ENCODE data around the gene SOBP. TPM values are rescaled to one million over a fixed set of nuclear protein-coding genes. Genes with fewer than 3 reads are reported as not detected.
"Not testable (repeated sequence)": the region's sequence is repeated elsewhere in the genome, so short reads cannot be mapped to it uniquely, and the experiment has no call there.

SOBP gene
- total RNA-seq, 2 experiments from 2014 or later = 1.2 to 1.4 TPM

DNA sequence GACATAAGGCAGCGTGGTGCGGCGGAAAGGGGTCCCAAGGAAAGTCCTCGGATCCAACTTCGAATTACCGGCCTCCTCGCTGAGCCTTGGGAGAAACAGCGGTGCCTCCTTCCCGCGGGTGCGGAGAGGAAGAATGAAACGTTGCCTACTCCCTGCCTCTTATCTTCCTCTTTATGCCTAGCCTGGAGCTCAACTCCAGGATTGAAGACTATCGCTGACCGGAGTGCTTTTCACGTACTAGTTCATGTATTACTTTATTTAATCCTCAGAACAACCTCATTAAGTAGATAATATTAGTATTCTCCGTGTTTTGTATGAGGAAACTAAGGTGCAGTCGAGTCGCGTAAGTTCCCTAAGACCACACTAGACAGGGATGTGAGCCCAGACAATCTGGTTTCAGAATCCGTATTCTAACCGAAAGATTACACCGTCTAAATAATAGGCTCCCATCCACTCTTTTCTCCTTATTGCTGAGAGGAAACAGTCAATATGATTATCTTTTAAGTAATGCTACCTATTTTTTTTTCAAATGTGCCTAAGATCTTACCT is 29.8 kb upstream of the SOBP start:
- ATAC-seq (ENCODE audit: low read depth) (no peak), DNase-seq (no peak)
- peak overlapping the region; percentile 93 for H3K4me3 Mint-ChIP-seq
- H3K4me1 Mint-ChIP-seq = peaks cover 18% of the 10 kb centered on the region
- H3K9me3 Mint-ChIP-seq = no peaks in the 10 kb centered on the region
- peaks cover 4% of the 10 kb centered on the region for H3K36me3 Mint-ChIP-seq
- peak overlapping the region; percentile 97 for H3K27ac Mint-ChIP-seq
- no peaks in the 10 kb centered on the region for H3K27me3 Mint-ChIP-seq
- POLR2A ChIA-PET = interaction anchor here (0.9 to 2.9 kb wide), 18 partner anchors 9 to 433 kb away, joined by 3 to 53 read pairs (median 6); partner anchors contain the start of genes SCML4 and SOBP

DNA sequence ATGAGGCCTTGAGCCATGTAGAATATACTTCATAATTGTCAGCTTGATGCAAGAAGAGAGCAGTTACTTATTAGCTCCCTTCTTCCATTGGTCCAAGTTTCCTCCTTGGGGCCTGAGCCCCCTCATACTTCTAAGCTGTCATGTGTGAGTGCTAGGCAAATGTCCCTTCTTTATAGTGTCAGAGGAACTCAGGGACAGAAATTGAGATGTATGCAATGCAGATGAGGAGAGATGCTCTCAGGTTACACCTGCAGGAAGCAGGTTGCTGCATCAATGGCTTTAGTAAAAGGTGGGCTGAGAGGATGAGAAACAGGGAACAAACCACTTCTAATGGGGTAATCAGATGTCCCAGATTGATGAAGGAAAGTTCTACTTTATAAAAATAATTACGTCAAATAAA is 23.9 kb upstream of the SOBP start:
- no peaks in the 10 kb centered on the region for H3K9me3 Mint-ChIP-seq
- peaks cover 19% of the 10 kb centered on the region for H3K27me3 Mint-ChIP-seq
- no peak overlapping the region for H3K4me3 Mint-ChIP-seq
- POLR2A ChIA-PET = no interaction called here
- no peaks in the 10 kb centered on the region for H3K36me3 Mint-ChIP-seq
- H3K4me1 Mint-ChIP-seq = no peaks in the 10 kb centered on the region
- H3K27ac Mint-ChIP-seq = no peak overlapping the region
- DNase-seq (no peak), ATAC-seq (ENCODE audit: low read depth) (no peak)

DNA sequence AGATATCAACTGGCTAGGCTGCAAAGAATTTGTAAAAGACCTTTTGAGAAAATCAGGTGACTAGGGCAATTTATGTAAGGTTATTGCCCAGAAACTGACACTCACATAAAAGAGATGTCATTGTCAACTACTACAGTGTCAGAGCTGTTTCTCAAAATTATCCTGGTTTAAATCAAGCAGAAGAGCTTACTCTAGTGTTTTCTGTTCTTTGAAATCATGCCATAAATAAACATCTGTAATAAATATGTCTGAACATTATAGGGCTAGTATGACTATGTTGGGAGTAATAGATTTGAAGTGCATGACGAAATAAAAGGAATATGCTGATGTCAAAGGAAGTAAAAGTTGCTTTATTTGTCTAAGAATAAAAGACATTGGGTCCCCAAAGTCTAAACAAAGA is 19.6 kb upstream of the SOBP start:
- Mint-ChIP-seq H3K36me3 (no peaks in the 10 kb centered on the region), H3K4me1 (no peaks in the 10 kb centered on the region), H3K27me3 (peaks cover 37% of the 10 kb centered on the region), H3K9me3 (no peaks in the 10 kb centered on the region), H3K27ac (no peak overlapping the region), H3K4me3 (no peak overlapping the region)
- no peak for DNase-seq
- no peak for ATAC-seq (ENCODE audit: low read depth)
- POLR2A ChIA-PET = no interaction called here

DNA sequence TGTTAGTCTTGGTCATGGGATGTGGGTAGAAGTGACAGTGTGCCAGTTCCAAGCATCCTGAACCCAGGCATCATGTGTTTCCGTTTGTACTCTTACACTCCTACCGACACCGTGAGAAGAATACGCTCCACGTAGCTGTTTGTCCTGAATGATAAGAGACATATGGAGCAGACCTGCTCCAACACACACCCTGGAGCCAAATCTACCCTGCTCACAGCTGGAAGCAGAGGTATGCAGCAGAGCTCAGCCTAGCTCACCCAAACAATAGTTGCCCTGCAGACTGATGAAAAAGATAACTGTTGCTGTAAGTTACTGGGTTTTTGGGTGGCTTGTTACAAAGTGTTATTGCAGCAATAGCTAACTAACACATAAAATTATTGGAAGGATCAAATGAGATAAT is 16.3 kb upstream of the SOBP start:
- Mint-ChIP-seq H3K9me3 (no peaks in the 10 kb centered on the region), H3K36me3 (no peaks in the 10 kb centered on the region)
- POLR2A ChIA-PET = interaction anchor here (2.0 kb wide), 1 partner anchor 14 kb away, joined by 6 read pairs; the partner anchor contains the start of gene PDSS2

DNA sequence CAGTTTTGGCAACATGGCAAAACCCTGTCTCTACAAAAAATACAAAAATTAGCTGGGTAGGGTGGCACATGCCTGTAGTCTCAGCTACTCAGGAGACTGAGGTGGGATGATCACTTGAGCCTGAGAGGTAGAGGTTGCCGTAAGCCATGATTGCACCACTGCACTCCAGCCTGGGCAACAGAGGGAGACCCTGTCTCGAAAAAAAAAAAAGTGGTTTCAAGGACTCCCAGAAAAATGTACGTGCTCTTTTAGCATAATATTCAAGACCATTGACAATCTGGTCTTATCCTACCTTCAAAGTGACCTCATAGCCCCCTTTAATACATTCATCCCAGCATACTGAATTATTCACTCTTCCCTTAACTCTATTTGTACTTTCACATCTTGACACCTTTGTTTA is 14.6 kb upstream of the SOBP start:
- H3K27ac Mint-ChIP-seq; POLR2A ChIA-PET; H3K36me3 Mint-ChIP-seq; DNase-seq; H3K4me3 Mint-ChIP-seq; H3K4me1 Mint-ChIP-seq; ATAC-seq (ENCODE audit: low read depth); H3K9me3 Mint-ChIP-seq: not testable (repeated sequence)
- peaks cover 32% of the 10 kb centered on the region for H3K27me3 Mint-ChIP-seq

More for the DNA sequence above, 16.3 kb upstream of the SOBP start:
- H3K4me1 Mint-ChIP-seq = peaks cover 3% of the 10 kb centered on the region
- peaks cover 28% of the 10 kb centered on the region for H3K27me3 Mint-ChIP-seq
- no peak overlapping the region for H3K4me3 Mint-ChIP-seq
- DNase-seq (no peak), ATAC-seq (ENCODE audit: low read depth) (no peak)
- H3K27ac Mint-ChIP-seq = no peak overlapping the region

DNA sequence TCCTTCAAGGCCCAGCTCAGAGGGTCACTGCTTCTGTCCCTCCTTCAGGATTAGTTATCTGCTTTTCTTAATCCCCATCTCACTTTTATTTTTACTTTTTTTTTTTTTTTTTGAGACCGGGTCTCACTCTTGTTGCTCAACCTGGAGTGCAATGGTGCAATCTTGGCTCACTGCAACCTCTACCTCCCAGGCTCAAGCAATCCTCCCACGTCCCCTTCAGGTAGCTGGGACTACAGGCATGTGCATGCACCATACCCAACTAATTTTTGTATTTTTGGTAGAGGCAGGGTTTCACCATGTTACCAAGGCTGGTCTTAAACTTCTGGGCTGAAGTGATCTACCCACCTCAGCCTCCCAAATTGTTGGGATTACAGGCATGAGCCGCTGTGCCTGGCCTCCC is 14.1 kb upstream of the SOBP start:
- H3K9me3 Mint-ChIP-seq; H3K36me3 Mint-ChIP-seq; H3K4me3 Mint-ChIP-seq; POLR2A ChIA-PET; H3K4me1 Mint-ChIP-seq; H3K27ac Mint-ChIP-seq; ATAC-seq (ENCODE audit: low read depth); DNase-seq: not testable (repeated sequence)
- peaks cover 35% of the 10 kb centered on the region for H3K27me3 Mint-ChIP-seq

DNA sequence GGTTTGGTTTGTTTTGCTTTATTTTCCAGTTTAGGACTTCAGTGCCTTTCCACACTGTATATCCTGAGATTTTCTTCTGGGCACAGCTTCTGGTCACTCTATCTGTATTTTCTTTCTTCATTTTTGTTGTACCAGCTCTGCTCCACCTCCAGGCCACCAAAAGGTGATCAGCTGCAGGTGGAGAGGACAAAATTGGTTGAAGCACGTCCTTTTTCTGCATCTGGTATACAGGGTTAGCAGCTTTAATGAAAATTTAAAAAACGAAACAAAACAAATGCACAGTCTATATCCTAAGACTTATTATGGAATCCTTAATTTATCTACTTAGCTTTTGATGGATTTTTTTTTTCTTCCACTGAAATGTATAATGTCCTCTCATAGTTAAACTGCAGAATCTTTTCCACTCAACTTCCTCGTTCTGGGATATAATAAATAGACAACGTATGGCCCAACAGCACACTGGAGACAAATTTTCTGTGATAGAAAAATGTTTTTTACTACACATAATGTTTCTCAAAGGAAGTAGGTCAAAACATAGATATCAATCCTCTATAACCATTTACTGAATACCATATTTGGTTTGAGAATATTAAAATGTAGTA is 10.7 kb upstream of the SOBP start:
- DNase-seq (no peak), ATAC-seq (ENCODE audit: low read depth) (no peak)
- no peak overlapping the region for H3K27ac Mint-ChIP-seq
- H3K4me3 Mint-ChIP-seq = no peak overlapping the region
- POLR2A ChIA-PET = interaction anchor here (0.6 kb wide), 1 partner anchor 446 kb away, joined by 3 read pairs; no protein-coding TSS in a partner anchor
- H3K27me3 Mint-ChIP-seq = peaks cover 38% of the 10 kb centered on the region
- H3K9me3 Mint-ChIP-seq = no peaks in the 10 kb centered on the region
- H3K4me1 Mint-ChIP-seq = peaks cover 3% of the 10 kb centered on the region
- H3K36me3 Mint-ChIP-seq = no peaks in the 10 kb centered on the region

DNA sequence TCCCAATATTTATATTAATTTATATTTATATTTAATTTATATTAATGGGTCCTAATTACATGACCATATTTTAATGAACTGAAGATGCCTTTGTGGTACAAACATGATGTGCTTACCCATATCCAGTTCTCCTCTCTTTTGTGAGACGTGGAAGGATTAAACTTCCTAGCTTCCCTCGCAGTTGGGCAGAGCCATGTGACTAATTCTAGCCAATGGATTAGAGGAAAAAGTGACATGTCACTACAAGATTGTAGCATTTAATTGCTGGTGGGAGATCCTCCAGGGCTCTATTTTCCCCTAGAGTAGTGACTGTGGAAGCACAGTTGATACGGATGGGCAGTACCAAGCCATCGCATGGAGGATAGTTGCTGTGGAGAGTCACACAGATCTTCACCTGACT is 4.8 kb upstream of the SOBP start:
- ATAC-seq (ENCODE audit: low read depth) (no peak), DNase-seq (no peak)
- peaks cover 8% of the 10 kb centered on the region for H3K4me1 Mint-ChIP-seq
- H3K27ac Mint-ChIP-seq = no peak overlapping the region
- POLR2A ChIA-PET = no interaction called here
- peaks cover 63% of the 10 kb centered on the region for H3K27me3 Mint-ChIP-seq
- H3K36me3 Mint-ChIP-seq = no peaks in the 10 kb centered on the region
- no peaks in the 10 kb centered on the region for H3K9me3 Mint-ChIP-seq
- no peak overlapping the region for H3K4me3 Mint-ChIP-seq

DNA sequence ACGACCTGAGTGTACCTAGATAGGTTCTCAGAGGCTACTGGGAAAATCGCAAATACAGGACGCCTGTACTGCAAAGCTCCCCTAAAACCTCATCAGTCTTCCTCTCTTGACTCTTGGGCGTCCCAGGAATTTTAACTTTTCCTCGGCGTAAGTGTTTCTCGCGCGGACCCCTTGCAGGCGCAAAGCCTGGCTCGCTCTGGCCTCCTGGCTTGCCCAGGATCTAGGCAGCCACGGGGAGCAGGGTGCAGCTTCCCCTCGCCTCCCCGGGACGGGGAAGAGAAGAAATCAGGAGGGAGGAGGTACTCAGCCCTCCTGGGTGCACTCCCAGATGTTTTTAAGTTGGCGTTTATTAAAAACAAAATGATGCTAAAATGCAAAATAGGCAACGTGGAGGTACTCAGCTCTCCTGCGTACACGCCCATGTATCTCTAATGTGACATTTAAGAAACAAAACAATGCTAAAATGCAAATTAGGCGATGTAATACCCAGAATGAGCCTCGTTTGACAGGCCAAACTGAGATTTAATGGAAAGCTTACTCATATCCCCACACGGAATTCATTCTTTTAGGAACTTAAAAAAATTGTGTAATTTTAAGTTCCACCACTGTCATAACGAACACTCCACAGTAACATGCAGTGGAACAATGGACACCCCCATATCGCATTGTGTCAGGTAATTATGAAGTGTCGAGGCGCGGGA is 1.6 kb upstream of the SOBP start:
- Mint-ChIP-seq H3K4me1 (peaks cover 15% of the 10 kb centered on the region), H3K4me3 (peak overlapping the region; percentile 91), H3K27me3 (peaks cover 49% of the 10 kb centered on the region), H3K27ac (peak overlapping the region; percentile 74), H3K36me3 (no peaks in the 10 kb centered on the region), H3K9me3 (no peaks in the 10 kb centered on the region)
- DNase-seq = peak; percentile 30
- no peak for ATAC-seq (ENCODE audit: low read depth)
- POLR2A ChIA-PET = interaction anchor here (3.3 to 5.9 kb wide), 2 partner anchors 28 to 169 kb away, joined by 13 to 35 read pairs; partner anchors contain the start of gene PDSS2

DNA sequence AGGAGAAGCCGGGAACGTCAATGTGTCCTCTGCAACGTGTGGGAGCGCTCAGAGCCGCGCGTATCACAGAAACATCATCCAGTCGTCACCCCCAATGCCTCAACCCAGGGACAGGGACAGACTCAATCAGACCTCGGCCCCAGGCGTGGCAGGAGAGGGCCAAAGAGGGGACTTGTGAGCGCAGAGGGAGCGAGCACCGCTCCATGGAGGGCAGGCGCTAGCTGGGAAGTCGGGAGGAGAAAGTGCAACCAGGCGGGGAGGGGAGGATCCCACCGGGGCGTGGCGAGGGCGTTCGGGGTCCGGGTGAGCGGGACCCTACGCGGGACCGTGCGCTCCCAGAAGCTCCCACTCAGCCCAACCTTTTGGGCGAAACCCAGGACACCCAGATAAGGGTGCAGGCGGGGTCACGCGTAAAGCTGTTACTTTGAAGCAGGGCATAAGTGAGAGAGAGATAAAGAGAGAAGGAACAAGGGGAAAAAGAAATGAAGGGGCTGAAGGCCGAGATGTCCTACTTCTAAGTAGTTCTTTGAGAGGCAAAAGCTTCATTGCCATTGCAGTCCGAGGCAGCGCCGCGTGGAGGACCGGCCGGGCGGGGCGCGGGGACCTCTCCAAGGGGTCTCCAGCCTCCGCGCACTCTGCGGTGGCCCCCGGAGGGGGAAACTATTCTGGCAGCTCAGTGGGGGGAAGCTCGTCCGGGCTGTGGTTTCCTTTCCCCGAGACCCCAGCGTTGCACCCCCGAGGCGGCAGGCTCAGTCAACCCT is 862 bp upstream of the SOBP start:
- H3K36me3 Mint-ChIP-seq = no peaks in the 10 kb centered on the region
- no peaks in the 10 kb centered on the region for H3K9me3 Mint-ChIP-seq
- POLR2A ChIA-PET = interaction anchor here (3.3 to 5.9 kb wide), 2 partner anchors 29 to 168 kb away, joined by 13 to 35 read pairs; partner anchors contain the start of gene PDSS2
- ATAC-seq (ENCODE audit: low read depth) (peak; percentile 15), DNase-seq (peak; percentile 50)
- H3K27ac Mint-ChIP-seq = peak overlapping the region; percentile 74
- peak overlapping the region; percentile 91 for H3K4me3 Mint-ChIP-seq
- peaks cover 15% of the 10 kb centered on the region for H3K4me1 Mint-ChIP-seq
- H3K27me3 Mint-ChIP-seq = peaks cover 44% of the 10 kb centered on the region

DNA sequence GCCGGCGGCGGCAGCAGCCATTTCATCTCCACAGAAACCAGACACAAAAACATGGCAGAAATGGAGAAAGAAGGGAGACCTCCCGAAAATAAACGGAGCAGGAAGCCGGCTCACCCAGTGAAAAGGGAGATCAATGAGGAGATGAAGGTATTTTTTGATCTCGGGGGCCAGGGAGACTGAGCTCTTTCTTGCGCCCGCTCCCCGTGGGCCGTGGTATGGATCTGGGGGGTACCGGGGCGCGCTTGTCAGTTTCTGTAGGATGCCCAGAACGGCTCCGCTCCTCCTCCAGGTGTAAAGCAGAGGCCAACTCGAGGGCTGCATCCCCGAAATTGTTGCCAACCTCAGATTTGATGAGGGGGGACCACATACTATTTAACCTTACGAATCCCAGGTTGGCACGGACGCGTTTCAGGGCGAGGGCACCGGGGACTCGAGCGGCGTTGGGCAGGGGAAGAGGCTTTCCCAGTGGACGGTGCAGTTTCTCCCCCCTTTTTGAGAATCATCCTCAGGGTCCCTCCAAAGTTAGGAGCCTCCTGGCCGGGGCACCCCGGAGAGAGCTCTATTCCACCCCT is 735 bp downstream of the SOBP start:
- POLR2A ChIA-PET = interaction anchor here (3.3 to 5.9 kb wide), 2 partner anchors 31 to 167 kb away, joined by 13 to 35 read pairs; partner anchors contain the start of gene PDSS2
- peaks cover 34% of the 10 kb centered on the region for H3K27me3 Mint-ChIP-seq
- no peaks in the 10 kb centered on the region for H3K36me3 Mint-ChIP-seq
- H3K27ac Mint-ChIP-seq = no peak overlapping the region
- DNase-seq (no peak), ATAC-seq (ENCODE audit: low read depth) (no peak)
- H3K4me3 Mint-ChIP-seq = peak overlapping the region; percentile 86
- H3K4me1 Mint-ChIP-seq = peaks cover 20% of the 10 kb centered on the region
- no peaks in the 10 kb centered on the region for H3K9me3 Mint-ChIP-seq

DNA sequence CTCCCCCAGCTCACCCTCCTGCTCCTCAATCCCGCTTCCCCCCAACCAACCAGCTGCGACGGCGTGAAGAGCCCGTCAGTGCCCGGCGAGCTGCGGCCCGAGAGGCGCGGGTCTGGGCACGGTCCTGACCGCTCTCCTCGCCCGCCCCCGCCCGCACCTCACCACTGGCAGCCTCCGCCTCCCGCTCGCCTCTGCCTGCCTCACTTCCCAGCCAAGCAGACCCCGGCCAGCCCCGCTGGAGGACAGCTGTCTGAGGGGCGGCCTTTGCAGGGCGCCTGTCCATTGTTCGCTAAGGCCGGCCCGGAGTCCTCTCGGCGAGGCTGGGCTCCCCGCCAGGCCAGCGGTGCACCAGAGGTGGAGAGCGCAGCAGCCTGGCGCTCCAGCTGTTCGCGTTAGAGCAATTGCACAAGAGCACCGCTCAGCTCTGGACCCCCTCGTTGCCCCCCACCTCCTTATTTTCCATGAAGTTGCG is 1.3 kb downstream of the SOBP start:
- POLR2A ChIA-PET = interaction anchor here (3.3 to 5.9 kb wide), 2 partner anchors 31 to 166 kb away, joined by 13 to 35 read pairs; partner anchors contain the start of gene PDSS2
- Mint-ChIP-seq H3K9me3 (no peaks in the 10 kb centered on the region), H3K36me3 (no peaks in the 10 kb centered on the region), H3K4me1 (peaks cover 20% of the 10 kb centered on the region), H3K4me3 (peak overlapping the region; percentile 86), H3K27me3 (peaks cover 30% of the 10 kb centered on the region), H3K27ac (no peak overlapping the region)
- no peak for ATAC-seq (ENCODE audit: low read depth)
- DNase-seq = peak; percentile 45
